DMS153 (cell line): ENCODE measurements around the gene LOXL4.

Experiments used
- DNase-seq: peaks from one replicate; lab custom pipeline; 2025; lab: John Stamatoyannopoulos, UW

Gene LOXL4

DNA sequence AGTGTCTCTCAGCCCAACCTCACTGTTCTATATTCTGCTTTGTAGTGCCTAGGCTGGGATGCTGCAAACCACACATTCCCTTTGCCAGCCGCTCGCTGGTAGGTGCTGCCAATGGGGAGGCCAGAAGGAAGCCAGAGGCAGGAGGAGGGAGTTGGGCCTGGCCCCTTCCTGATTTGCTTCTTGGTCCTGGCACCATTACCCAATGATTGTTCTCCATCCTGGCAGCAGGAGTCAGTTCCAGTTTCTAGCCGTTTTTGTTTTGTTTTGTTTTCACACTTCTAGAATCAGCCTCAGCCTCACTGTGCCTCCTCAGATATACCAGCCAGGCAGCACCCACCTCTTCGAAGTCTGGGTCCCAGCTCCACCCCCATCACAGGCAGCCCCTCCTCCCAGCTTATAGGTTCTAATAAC, 27.4 kb upstream of the LOXL4 start:
- no peak for DNase-seq

- no peak for DNase-seq
Measured at GRCh38 chr10:98294270-98294627, 26.3 kb upstream of the LOXL4 start.

- DNase-seq, result no peak
Measured at GRCh38 chr10:98293550-98294269, 25.7 kb upstream of the LOXL4 start.

DNA sequence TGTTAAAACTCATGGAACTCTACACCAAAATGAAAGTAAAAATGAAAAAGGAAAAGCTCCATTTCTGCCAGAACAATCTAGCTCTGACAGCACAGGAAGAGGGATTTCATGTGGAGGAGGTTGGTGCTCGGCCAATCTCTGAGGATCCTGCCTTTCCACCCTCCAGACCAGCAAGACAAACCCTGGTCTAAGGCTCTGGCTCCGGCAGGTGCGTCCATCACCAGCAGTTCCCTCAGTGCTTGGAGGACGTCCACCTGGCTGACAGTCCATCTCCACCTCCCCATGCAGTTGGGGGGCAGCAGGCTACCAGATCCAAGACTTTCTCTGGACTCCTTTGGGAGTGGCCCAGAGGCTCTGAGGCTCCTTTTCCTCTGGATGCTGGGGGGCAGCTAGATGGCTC, 25.0 kb upstream of the LOXL4 start:
- DNase-seq, result no peak

- DNase-seq, result no peak
Measured at GRCh38 chr10:98289802-98290209, 21.8 kb upstream of the LOXL4 start.

DNA sequence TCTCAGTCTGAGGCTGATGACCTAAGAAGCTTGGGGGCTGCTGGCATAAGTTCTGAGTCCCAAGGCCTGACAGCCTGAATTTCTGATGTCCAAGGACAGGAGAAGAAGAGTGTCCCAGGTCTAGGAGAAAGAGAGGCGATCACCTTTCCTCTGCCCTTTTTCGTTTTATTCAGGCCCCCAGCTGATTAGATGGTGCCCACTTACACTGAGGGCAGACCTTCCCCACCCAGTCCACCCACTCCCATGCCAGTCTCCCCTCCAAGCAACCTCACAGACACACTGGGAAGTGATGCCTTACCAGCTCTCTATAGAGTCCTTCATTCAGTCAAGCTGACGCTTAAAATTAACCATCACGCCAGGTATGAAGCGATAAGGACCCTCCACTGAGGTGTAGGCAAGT, 19.3 kb upstream of the LOXL4 start:
- no peak for DNase-seq

DNA sequence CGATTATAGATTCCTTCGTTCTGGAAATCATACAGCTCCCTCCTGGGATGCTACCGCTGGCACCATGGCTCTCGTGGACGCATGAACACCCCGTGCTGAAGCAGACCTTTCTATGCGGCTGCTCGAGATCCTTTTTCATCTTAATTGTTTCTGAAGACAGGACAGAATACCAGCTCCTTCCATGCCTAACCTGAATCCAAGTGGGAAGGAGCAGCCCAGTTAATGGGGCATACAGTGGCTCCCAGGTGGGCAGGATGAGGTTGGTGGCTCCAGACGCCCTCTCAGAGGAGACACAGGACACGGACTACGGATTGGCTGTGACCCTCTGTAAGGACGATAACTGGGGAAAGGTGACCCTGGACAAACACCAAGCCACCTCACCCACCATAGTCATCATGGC, 18.4 kb upstream of the LOXL4 start:
- no peak for DNase-seq

- DNase-seq, result no peak
Measured at GRCh38 chr10:98285416-98285815, 17.4 kb upstream of the LOXL4 start.

GRCh38 chr10:98276311-98276710, 8.3 kb upstream of the LOXL4 start:
- DNase-seq, result no peak

DNA sequence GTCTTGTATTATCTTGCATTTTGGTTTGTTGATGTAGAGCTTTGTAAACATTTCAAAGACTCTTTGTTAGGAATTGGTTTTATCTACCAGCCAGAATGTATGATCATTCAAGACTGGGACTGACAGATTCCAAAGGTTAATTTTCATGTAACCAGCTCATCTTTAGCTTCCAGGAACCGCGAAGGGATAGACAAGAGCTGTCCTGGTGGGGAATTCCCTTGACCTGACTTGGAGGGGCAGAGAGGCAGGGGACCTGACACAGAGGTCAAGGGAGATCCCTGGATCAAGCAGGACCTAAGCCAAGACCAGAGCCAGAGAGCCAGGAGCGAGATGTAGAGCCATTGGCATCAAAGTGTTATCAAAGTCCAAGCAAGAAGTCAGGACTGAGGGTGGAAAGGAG, 6.6 kb upstream of the LOXL4 start:
- no peak for DNase-seq

DNA sequence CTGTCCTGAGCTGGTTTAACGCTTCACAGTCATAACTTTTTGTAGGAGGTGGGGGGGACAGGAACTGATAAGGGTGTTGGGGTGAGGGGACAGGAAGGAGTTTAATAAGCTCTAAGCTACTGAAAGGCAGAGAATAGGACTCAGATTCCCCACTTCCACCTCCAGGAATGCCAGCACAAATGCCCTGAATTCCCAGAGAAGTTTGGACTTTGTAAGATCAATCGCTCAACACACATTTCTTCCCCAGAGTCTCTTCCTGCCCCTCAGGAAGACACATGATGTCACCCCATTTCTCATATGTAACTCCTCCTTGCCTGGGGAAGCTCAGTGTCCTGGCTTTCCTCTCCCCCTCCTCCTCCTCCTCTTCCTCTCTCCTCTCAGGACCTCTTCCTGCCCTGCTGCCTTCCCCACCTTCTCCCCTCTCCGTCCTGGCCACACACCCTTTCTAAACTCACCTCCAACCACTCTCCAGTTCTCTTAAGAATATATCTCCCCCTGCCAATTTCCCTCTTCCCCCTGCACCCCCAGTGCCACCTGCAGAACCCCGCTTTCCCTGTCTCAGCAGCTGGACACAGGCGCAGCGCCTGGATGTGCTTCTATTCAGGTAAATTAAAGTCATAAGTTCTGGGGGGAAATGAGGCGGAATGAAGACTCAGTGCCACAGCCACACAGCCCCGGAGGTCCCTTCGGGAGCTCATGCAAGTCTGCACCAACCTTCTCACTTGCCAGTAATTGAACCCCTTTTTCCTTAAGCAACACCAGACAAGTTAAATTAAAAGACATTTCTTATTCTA, 5.3 kb upstream of the LOXL4 start:
- DNase-seq, result no peak

DNA sequence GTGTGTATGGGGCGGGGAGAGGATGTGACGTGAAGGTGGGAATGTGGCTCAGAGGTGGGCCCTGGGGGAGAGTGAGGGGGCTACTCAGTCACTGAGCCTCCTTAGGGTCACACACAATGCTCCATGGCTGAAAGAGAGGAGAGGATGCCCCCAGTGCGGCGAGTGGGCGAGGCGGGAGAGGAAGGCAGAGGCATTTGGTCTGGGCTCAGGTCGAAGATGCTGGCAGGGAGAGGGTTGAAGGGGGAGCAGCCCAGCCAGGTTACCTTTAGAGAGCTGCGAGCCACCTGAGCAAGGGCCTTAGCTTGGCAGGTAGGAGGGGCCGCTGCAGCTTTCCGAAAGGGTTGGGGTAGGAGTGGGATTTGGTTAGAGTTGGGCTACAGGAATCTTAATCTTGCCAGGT, 4.7 kb upstream of the LOXL4 start:
- no peak for DNase-seq

- DNase-seq, result no peak
Measured at GRCh38 chr10:98272245-98272644, 4.3 kb upstream of the LOXL4 start.

DNA sequence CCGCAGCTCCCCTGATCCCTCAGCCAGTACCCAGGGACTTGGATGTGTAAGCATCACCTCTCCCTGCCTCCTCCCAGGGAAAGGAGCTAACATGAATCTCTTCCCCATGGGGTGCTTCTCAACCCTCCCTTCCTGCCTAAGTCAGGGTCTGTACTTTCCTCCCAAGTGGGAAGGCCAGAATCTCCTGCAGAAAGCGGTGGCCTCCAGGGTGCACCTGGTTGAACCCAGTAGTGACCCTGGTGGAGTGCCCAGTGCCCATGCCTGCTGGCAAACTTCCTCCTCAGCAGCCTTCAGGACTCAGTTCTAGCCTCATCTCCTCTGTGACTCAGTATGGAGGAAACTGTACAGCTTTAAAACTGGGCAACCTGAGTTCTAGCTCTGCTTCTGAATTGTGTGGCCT, 2.8 kb upstream of the LOXL4 start:
- DNase-seq, result no peak

DNA sequence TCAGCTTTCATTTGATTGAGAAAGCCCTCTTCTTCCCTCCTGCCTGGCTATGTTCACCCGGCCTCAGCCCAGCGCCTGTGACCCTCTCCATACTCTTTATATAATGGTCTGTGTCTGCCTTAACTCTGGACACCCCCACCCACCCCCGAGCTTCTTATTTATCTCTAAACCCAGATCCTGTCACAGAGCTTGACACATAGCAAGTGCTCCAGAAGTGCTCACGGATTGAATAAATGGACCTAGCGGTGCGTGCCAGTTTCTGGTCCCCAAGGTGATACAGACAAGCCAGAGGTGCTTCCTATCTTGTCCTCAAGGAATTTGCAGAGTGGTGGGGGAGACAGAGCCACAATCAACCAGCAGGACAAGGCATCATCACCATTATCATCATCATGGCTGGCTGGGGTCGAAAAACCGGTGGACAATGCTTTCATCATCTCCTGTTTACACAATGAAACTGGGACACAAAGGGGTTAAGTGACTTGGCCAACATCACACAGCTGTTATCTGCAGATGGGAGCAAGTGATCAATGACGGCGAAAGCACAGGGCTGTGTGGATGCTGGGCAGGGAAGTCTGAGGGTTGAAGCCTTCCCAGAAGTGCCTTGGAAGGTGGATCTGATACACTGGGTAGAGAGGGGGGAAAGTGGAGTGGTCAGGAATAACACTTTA, 2.2 kb upstream of the LOXL4 start:
- no peak for DNase-seq

- DNase-seq, result peak; percentile 61
Measured at GRCh38 chr10:98269435-98269912, 1.5 kb upstream of the LOXL4 start.

DNA sequence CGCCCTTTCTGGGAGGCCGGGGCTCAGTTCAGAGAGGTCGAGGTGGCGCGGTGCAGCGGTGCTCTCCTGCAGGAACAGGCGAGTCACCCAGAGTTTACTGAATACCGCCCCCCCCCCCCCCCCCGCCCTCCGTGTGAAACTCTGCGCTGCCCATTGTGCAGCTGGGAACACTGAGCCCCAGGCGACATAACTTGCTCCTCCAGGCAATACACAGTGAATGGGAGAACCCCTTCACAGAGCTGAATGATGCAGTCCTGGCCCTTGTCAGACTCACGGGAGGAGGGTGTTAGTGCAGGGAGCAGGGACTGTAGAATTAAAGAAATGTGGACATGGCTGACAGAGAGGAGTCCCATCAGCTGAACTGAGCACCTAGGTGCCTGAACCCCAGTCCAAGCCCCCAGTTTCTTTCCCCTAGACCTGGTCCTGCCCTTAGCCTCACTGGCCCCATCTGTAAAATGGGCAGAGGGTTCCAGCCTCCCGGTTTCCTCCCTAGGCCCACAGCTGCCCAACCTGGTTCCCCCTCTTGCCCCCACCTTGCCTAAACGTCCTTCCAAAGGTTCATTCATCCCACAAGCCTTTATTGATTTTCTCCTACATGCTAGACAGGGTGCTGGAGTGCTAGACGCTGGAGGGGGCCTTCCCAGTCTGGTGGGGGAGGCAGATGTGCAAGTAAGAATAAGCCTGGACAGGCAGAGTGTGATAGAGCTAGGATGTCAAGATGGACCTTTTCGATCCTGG, 869 bp upstream of the LOXL4 start:
- DNase-seq, result no peak

- no peak for DNase-seq
Measured at GRCh38 chr10:98267069-98267893, 713 bp downstream of the LOXL4 start.

DNA sequence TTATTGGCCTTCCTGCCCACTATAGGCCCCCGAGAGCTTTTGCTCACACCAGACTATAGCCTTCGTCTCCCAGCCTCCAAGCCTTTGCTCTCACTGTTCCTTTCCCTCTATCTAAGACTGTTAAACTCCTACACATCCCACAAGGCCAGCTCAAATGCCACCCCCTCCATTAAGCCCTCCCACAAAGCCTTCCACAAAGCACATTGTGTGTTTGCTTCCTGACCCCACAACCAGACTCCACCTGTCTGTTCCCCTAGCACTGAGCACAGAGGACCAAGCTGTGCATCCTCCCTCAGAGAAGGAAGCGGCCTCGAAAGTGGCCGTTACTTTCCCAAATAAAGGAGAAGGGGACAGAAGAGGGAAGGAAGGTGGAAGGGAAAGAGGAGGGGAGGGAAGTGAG, 1.3 kb downstream of the LOXL4 start:
- no peak for DNase-seq

- DNase-seq, result no peak
Measured at GRCh38 chr10:98265403-98266378, 2.3 kb downstream of the LOXL4 start.
